Liver (tissue), 4 donors: ENCODE measurements around the gene DYNLL2. TPM values are rescaled to one million over a fixed set of nuclear protein-coding genes. Genes with fewer than 3 reads are reported as not detected.

Source experiments
- polyA plus RNA-seq, 2 donors: library from polyadenylated mRNA; stranded (reverse) in 1 of 2; unstranded in 1 of 2; fragments of 200-250 nt in 1 of 2; fragments of >200 nt in 1 of 2; fragmentation: Nextera tagmentation in 1 of 2; extraction: Ambion mirVana in 1 of 2; gene quantifications; one replicate each; pipeline versions ENCODE4 v1.2.1 to v1.2.3, GENCODE V29; 2013 to 2015
- total RNA-seq, 2 donors: library from RNA; depleted of rRNA; stranded (reverse); fragments of >200 nt; gene quantifications; one replicate each; pipeline ENCODE4 v1.2.3, GENCODE V29; 2014
- donor health status: healthy.
- donor health status: healthy.
- donor health status: healthy.

DYNLL2 gene
- total and polyA plus RNA-seq, 4 donors: 3.2 to 22.1 (median 14.1) TPM

Other genes starting within 250 kb of the DYNLL2 start
- 10 to 100 TPM in 1 of 2 donors, 1 to 10 TPM in 1; 9.8 to 13.7 TPM for gene MRPS23, start 233.4 kb upstream of the DYNLL2 start, total RNA-seq
- 10 to 100 TPM; 20.1 to 24.3 TPM for gene MRPS23, start 233.4 kb upstream of the DYNLL2 start, polyA plus RNA-seq
- 1 to 10 TPM; 2.6 to 3.2 TPM for gene CUEDC1, start 128.0 kb upstream of the DYNLL2 start, total RNA-seq
- 1 to 10 TPM; 3.6 to 4.9 TPM for gene CUEDC1, start 128.0 kb upstream of the DYNLL2 start, polyA plus RNA-seq
- 10 to 100 TPM; 14.6 to 26.2 TPM for gene VEZF1, start 95.2 kb upstream of the DYNLL2 start, total RNA-seq
- gene VEZF1, start 95.2 kb upstream of the DYNLL2 start, polyA plus RNA-seq: 1 to 10 TPM; 7.9 to 8.2 TPM
- gene SRSF1, start 76.2 kb upstream of the DYNLL2 start, total RNA-seq: 100 to 1,000 TPM; 162 to 201 TPM
- 10 to 100 TPM; 52.3 to 65.4 TPM for gene SRSF1, start 76.2 kb upstream of the DYNLL2 start, polyA plus RNA-seq
- gene OR4D1, start 65.0 kb downstream of the DYNLL2 start, total RNA-seq: under 1 TPM in 1 of 2 donors, not detected in 1; under 0.01 TPM
- gene OR4D1, start 65.0 kb downstream of the DYNLL2 start, polyA plus RNA-seq: not detected
- not detected for gene OR4D2, start 83.6 kb downstream of the DYNLL2 start, total RNA-seq
- not detected for gene OR4D2, start 83.6 kb downstream of the DYNLL2 start, polyA plus RNA-seq
- 10 to 100 TPM in 1 of 2 donors, not detected in 1; 10.0 TPM for gene EPX, start 109.3 kb downstream of the DYNLL2 start, total RNA-seq
- gene EPX, start 109.3 kb downstream of the DYNLL2 start, polyA plus RNA-seq: under 1 TPM in 1 of 2 donors, not detected in 1; 0.09 TPM
- gene MKS1, start 135.8 kb downstream of the DYNLL2 start, total RNA-seq: 1 to 10 TPM; 5.7 to 7.9 TPM
- gene MKS1, start 135.8 kb downstream of the DYNLL2 start, polyA plus RNA-seq: 1 to 10 TPM; 4.4 to 4.5 TPM
- not detected for gene LPO, start 155.2 kb downstream of the DYNLL2 start, total RNA-seq
- gene LPO, start 155.2 kb downstream of the DYNLL2 start, polyA plus RNA-seq: not detected
- 100 to 1,000 TPM in 1 of 2 donors, under 1 TPM in 1; 0.17 to 221 TPM for gene MPO, start 197.5 kb downstream of the DYNLL2 start, total RNA-seq
- gene MPO, start 197.5 kb downstream of the DYNLL2 start, polyA plus RNA-seq: under 1 TPM; 0.14 to 0.87 TPM
- 1 to 10 TPM; 2.0 to 4.6 TPM for gene TSPOAP1, start 245.4 kb downstream of the DYNLL2 start, total RNA-seq
- 1 to 10 TPM; 1.5 to 3.1 TPM for gene TSPOAP1, start 245.4 kb downstream of the DYNLL2 start, polyA plus RNA-seq